GM18867 (cell line): ENCODE measurements around the gene BRINP1.
"Not testable (repeated sequence)": the region's sequence is repeated elsewhere in the genome, so short reads cannot be mapped to it uniquely, and the experiment has no call there.

Experiments used
- ATAC-seq: cut with Tn5 transposase; IDR thresholded peaks from one replicate; pipeline ENCODE4 v1.9.1; 2021; ENCODE audit warnings: mild to moderate bottlenecking, moderate library complexity; ENCODE audit not compliant: unreplicated experiment

Gene BRINP1

DNA sequence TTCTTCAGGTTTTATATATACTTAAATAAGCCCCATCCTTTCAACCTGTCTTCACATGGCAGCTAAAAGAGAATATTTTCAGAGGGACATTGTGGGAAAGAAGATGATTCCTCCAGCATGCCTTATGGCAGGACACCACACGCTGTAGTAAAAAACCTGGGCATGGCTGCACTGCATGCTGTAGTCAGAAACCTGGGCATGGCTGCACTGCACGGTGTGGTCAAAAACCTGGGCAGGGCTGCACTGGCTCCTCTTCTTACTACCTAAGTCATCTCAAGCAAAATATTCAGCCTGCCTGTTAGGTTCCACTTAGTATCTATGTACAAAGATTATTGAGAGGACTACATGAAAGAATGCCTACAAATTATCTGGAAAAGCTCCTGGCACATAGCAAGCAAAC is 153.6 kb downstream of the BRINP1 start:
- ATAC-seq: no peak

DNA sequence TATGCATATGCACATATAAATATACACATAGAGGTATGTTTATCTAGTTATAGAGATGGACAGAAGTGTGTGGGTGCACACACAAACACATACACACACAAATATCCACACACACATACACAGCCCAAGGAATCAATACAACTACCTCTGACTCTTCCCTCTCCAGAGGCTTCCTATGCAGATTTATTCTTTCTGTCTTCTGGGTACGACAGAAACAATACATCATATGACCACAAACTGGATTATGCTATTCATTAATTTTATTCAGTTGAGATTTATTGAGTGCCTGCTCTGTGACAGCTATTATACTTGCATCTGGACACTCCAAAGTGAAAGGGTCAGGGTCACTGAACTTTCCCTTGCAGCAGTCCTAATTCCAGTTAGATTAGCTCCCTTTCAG is 155.8 kb downstream of the BRINP1 start:
- ATAC-seq: no peak

DNA sequence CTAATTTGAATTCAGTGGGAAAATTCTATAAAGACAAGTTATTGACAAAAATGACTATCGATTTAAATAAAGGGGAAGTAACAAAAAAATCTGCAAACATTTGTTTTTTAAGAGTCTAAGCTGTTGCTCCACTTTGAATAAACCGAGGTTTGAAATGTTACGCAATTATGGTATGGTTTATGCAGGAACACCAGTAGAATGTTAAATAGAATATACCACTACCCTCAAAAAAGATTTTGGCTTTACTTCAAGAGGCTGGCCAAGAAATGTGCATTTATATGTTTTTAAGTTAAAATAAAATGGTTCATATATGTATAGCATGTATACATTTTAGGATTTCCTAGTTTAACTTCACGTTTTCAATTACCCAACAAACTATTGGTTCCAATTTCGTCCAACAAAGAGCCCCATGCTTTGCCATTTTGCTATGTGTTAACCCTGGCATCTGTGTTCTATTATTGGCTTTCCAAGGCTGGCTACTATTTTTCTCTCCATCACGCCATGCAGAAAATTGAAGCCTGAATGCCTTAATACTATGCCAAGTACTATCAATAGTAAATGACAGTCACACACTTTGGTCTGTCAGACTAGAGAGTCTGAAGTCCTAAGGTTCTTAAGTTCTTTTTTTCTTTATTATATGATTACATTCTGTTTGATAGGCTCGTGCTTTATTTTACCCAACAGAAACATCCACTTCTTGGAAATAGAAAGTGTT is 171.2 kb downstream of the BRINP1 start:
- ATAC-seq: no peak

DNA sequence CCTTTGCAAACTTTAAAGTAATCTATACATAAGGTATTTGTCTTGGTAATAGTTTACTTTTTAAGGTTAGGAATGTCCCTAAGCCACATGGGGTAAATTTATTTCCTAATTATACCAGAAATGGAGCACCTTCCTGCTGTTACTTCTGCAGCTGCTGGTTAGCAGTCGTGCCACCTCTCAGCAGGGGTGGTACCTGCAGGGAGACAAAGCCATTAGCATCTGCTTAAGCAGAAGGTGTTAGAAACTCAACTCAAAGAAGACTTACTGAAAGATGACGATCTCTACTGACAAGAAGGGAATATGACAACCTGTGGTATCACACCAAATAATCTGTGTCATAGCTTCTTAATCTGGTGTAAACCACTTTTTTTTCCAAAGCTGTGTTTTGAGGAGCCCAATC is 173.7 kb downstream of the BRINP1 start:
- ATAC-seq: no peak

DNA sequence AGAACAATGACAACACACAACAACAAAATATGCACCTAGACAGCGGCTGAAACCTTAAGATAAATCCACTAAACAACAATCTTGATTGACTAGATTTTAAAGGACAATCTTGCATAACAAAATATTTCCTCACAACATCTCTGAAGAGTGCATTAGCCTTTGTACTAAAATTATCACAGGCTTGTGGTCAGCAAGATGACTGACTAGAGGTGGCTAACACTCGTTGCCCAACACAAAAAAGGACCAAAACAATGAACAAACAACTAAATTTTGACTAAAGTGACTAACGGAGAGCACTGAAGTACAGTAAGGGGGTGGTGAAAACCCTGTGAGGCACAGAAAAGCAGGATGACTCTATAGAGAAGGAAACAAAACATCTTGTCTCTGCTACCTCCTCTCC is 183.9 kb downstream of the BRINP1 start:
- ATAC-seq: no peak

DNA sequence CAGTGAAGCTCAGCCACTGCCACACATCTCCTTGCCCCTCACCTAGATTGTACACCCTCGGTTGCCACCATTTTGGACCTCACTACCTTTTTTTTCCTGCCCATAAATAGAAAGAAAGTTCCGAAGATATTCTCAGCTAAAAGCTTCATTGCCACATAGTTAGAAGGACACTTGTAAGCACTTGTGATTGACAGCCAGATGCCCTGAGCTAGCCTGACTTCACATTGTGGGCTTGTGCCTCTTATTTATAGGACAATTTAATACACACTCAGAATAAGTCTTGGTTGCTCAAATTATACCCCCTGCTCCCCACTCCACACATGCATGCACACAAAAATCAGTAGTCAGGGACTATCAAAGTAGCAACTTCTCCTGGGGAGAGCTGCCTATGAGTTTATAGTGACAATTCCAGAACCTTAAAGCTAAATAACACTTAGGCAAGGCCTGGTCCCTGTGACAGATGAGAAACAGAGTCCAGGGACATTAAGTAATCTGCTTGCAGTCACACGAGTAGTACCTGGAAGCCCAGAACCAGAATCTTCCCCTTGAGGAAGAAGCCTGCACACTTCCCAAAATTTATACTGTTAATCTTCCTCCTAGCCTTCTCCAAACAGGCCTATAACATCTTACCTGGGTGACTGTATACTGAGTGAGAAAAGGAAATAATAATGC is 184.8 kb downstream of the BRINP1 start:
- no peak for ATAC-seq

DNA sequence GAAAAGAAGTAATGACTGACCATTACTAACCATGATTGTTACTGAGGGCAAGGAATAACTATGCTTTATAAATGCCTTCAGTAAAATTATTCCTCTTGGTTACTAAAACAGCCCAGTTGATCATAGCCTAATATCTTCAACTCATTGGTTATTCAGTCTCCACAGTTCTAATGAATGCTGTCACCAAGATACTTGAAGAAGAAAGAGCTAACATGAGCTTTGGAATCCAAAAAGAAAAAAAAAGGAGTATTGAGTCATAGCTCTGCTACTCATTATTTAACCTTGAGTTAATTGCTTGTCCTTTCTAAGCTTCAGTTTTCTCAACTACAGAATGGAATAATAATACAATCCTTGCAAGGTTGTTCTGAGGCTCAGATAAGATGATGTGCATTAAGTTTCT is 187.7 kb downstream of the BRINP1 start:
- ATAC-seq: no peak

DNA sequence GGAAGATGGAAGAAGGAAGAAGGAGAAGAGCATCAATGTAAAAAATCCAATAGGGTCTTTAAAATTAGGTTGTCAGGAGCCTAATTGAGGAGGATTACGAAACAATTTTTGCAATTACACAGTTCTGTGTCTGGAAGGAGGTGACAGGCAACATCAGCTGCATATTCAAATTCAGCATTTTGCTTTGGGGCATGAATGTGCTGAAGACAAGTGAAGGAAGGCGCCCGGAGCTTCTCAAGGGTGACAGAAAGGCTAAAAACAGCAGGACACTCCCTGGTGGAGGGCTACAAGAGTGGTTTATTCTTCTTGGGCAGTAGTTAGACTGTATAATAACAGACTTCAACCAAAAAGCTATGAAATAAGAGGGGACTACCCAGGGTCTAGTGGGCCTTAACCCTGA is 188.3 kb downstream of the BRINP1 start:
- ATAC-seq: no peak

DNA sequence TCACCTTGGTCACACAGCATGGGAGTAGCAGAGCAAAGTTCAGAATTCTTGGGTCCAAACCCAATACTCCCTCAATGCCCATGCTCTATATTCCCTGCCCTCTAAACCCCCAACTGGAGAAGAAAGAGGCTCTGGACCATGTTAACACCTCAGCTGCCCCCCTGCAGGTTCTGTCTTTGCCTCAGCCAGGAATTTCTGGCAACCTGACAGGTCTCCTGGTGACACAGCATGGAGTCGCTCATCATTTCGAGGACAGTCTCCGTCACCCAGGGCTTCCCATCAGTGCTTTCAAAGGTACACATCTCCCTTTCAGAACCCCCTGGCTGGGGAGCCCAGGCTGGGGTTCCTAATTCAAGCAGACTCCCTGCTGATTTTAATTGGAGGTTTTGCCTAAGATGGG is 189.5 kb downstream of the BRINP1 start:
- no peak for ATAC-seq

DNA sequence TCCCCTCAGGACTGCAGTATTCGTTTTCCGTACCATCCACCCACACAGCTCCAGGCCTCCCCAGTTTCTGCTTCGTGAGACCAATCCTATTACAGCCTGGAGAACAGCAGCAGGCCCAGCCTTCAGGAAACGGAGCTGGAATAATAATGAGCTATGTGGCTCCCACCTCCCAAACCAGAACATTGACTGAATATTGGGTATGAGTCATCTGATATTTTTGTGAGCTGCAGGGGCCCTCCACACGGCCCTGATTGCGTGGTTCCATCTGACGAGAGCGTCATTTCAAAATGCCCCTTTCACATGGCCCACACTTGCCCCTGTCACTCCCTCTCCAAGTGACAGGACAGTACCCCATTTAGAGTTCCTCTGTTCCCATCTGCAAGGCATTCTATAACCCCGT is 192.0 kb downstream of the BRINP1 start:
- no peak for ATAC-seq

DNA sequence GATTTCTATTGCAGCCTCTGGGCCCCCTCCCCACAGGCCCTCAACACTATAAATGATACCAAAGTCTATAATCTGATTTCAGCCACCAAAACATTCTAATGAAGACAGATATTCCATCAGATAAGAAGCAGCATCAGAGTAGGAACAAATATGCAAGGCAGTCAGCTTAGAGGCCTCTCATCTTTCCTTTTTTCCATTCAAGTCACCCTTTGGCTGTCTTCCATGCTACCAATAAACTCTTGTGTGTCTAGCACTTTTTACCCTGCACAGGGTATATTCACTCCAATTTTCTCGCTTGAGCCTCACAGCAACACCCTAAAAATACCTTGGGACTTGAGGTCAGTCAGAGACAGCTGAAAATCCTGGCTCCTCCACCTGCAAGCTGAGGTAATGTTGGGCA is 193.7 kb downstream of the BRINP1 start:
- no peak for ATAC-seq

DNA sequence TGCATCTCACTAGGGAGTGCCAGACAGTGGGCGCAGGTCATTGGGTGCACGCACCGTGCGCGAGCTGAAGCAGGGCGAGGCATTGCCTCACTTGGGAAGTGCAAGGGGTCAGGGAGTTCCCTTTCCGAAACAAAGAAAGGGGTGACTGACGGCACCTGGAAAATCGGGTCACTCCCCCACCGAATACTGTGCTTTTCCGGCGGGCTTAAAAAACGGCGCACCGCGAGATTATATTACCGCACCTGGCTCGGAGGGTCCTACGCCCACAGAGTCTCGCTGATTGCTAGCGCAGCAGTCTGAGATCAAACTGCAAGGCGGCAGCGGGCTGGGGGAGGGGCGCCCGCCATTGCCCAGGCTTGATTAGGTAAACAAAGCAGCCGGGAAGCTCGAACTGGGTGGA is 200.0 kb downstream of the BRINP1 start:
- ATAC-seq: not testable (repeated sequence)

DNA sequence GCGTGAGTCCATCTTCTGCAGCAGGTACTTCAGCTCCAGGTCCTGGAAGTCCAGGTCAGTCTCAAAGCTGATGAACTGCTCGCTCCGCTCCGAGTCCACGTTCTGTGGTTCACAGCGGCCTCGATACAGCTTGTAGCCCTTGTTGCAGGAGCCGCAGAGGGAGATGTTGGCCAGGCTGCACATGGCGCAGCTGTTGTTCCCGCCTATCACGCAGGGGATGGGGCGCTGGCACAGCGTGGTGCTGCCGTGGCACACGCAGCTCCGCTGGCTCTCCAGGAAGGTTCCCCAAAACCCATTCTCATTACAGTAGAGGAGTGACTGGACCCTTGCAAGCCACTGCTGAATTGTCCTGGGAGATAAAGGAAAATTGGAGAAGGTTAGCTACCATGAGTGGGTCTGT is 201.4 kb downstream of the BRINP1 start:
- no peak for ATAC-seq

DNA sequence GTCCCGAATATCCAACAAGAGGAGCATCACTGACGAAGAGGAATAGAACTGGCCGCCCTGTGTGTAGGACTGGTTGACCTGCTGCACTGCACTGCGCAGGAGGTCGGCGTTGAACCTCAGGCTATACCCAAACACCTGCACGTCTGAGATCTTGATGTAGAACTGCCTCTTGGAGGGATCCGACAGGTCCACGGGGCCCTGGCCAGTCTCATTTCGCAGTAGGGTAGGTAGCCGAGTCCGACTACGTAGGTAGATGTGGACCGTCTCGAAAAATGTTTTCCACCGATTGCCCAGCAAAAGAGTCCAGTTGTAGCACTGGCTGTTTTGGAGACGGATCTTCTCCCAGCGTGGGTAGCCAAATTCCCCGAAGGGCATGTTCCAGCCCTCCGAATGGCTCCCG is 202.0 kb downstream of the BRINP1 start:
- ATAC-seq: no peak

DNA sequence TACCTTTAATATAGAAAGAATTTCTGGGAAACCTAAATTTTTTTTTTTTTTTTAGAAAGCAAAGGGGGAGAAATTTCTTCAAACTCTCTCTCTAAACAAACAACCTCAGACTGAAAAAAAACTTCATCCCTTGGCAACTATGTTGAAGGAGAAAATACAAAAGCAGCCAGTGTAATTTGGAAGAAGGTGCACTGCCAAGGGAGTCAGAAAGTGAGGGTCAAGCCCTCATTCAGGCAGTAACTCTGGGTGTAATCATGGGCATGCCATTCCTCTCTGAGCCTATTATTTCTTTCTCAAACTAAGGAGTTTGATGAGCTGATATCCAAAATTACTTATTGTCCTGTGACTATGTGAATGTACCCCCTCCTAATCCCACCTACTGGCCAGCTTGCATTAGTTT is 203.1 kb downstream of the BRINP1 start:
- no peak for ATAC-seq

DNA sequence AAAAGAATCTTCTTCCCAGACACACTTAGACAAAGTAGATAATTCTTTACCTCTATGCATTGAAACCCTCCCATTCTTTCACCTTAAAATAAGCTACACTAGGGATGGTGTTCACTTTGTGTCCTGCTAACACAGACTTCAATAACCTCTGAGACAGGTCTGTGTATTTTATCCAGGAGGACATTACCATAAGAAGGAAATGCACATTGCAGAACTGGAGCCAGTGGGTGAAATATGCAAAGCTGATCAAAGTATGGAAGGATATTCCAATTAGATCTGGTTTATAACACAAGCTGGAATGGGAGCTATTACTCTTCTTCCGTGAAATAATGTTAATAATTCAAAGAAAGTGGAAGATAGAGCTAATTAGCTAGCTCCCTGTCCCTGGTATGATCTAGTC is 204.1 kb downstream of the BRINP1 start:
- no peak for ATAC-seq

DNA sequence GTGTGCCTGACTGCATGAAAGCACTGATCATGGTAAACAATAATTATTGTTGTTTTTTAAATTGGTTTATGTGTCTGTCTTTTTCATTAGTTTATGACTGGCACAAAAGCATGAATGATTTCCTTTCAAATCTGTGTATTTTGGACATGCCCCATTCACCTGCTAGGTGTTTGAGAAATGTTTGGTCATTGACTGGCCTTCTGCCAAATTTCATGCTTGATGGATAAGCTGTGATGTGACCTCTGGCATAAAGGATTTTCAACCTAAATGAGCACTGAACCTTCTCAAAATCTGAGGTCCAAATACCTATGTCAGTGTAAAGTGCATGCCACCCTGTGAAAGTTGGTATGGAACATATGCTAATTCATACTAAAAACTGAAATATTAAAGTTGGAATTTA is 204.5 kb downstream of the BRINP1 start:
- ATAC-seq: no peak

DNA sequence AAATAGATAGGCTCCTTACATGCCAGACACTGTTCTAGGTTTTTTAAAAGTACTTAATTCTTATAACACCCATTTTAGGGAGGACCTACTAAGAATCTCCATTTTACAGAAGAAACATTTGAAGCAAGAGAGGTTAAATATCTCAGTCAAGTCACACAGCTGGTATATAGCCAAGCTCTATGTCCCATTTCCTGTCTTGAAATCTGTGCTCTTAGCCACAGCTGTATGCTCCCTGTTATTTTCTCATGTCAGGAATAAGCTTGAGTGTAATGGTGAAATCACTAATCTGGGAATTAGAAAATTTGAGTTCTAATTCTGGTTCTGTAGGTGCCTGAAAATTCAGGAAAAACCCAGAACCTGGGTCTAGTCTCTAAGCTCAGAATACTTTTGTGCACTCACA is 208.7 kb downstream of the BRINP1 start:
- no peak for ATAC-seq

DNA sequence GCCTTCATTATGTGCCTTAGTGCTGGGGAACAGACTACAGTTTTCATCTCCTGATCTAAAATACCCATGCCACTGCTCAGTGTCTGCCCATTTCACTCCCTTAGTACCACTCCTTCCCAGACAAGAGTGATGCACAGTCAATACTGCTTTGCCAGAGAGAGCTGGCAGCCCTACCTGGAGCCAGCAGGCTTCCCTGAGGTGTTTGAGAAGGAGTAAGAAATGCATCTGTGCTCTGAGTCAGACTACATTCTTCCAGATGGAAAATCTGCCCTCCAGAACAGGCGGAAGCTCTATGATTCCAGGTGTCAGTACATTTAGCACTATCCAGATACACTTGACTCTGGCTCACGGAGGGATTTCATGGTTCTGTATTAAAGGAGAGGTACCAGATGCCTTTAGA is 209.8 kb downstream of the BRINP1 start:
- ATAC-seq: no peak

DNA sequence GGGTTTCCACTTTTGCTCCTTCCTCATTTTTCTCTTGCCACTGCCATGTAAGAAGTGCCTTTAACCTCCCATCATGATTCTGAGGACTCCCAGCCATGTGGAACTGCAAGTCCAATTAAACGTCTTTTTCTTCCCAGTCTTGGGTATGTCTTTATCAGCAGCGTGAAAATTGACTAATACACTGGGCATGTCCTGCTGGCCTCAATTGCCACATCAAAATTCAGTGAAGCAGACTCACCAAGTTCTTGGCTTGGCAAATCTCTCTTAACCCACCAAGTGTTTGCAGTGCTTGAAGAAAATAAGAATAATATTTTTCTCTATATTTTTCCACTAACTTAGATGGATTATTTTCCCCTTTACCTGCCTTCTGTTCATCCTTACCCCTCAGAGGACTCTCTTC is 212.0 kb downstream of the BRINP1 start:
- ATAC-seq: no peak

DNA sequence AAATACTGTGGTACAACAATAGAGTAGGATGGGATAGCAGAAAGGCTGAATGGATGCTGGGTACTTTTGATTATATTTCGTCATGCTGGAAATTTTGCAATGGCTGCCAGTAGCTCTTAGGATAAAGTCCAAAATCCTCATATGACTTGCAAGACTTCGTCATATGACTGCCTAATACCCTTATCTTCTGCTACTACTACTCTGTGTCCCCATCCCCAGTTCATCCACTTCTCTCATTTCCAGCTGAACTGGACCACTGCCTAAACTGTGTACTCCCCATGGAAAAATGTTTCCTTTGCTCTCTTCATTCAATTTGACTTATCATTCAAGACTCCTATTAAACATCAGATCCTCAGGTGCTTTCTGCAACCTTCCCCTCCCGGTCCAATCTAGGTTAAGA is 212.9 kb downstream of the BRINP1 start:
- no peak for ATAC-seq

DNA sequence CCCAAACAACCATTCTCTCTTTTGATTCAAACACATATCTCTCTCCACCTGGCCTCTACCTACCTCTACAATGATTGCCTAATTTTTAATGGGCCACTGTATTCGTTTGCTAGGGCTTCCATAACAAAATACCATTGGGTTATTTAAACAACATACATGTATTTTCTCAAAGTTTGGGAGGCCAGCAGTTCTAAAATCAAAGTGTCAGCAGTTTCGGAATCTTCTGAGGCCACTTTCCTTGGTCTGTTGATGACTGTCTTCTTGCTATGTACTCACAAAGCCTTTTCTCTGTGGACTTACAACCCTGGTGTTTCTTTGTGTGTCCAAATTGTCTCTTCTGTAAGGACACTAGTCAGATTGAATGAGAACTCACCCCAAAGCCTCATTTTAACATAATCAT is 214.7 kb downstream of the BRINP1 start:
- ATAC-seq: no peak

DNA sequence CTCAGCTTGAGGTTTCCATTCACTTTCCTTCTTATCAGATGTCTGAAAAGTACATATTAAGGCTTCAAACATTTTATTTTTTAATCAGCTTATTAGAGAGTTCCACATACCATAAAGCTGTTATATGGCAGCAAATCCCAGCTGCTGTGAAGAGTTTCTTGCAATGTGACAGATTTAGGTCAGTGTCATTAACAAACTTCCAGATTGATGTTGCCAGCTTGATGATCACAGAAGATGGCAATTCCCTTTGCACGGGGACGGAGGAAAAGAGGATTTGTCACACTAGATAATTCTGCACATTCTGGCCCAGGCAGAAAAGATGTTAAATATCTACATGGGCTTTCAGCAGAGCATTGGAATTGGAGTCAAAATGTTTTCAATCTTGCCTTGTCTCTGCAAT is 215.8 kb downstream of the BRINP1 start:
- ATAC-seq: no peak
